ENCODE measurements around the gene STARD4. TPM values are rescaled to one million over a fixed set of nuclear protein-coding genes. Genes with fewer than 3 reads are reported as not detected.

STARD4 gene
- total RNA-seq, 1 experiment from 2014 or later = 43.4 TPM

DNA sequence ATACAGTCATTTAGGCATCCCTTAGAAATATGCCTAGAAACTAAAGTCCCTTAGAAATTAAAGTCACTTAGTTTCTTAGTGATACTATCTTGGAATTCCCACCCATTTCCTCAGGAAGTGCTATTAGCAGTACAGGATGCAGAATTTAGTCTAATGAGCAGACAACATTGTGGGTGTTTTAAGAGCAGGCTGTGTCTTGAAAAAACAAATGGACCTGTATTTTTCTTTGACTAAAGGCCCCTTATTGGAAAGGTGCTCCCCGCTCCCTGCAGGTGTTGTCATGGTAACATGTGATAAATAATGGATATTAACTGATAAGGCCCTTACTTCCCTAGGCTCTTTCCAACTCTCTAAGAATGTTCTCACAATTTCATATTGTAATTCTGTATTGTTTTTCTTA is 38.8 kb upstream of the STARD4 start:
- peak; percentile 27 for DNase-seq (ENCODE audit: low spot score)
- intact Hi-C loops (cut with micrococcal nuclease; ENCODE audit: unreplicated experiment) = loop anchor here (5.0 kb wide), 1 partner anchor 291 kb away; no protein-coding TSS in a partner anchor
- no TSS peak for BruUV-seq (replicated peaks)
- Histone ChIP-seq H3K4me1 (ENCODE audit: insufficient read depth, low read length, poor library complexity, severe bottlenecking) (peaks cover 5% of the 10 kb centered on the region), H3K36me3 (ENCODE audit: insufficient read depth, low read length, poor library complexity, severe bottlenecking) (no peaks in the 10 kb centered on the region), H3K27ac (ENCODE audit: low read depth, low read length, poor library complexity, severe bottlenecking) (no peak overlapping the region), H3K9me3 (ENCODE audit: low read depth, low read length, poor library complexity, severe bottlenecking) (no peaks in the 10 kb centered on the region), H3K4me3 (ENCODE audit: low read depth, low read length, poor library complexity, severe bottlenecking) (no peak overlapping the region), H3K27me3 (replicated peaks; ENCODE audit: insufficient read depth, low read depth, low read length, poor library complexity) (no peaks in the 10 kb centered on the region)
- ChIA-PET CTCF (interaction anchor here (0.5 to 1.2 kb wide), 9 partner anchors 11 to 596 kb away, joined by 3 to 6 read pairs (median 4); no protein-coding TSS in a partner anchor), POLR2A (ENCODE audit: low non-redundant PET) (no interaction called here)
- no peak for TF ChIP-seq EZH2 (IDR thresholded peaks at IDR 0.05; ENCODE audit: borderline replicate concordance, low read depth, low read length, poor library complexity, severe bottlenecking)
- TF ChIP-seq, protein P1, sequence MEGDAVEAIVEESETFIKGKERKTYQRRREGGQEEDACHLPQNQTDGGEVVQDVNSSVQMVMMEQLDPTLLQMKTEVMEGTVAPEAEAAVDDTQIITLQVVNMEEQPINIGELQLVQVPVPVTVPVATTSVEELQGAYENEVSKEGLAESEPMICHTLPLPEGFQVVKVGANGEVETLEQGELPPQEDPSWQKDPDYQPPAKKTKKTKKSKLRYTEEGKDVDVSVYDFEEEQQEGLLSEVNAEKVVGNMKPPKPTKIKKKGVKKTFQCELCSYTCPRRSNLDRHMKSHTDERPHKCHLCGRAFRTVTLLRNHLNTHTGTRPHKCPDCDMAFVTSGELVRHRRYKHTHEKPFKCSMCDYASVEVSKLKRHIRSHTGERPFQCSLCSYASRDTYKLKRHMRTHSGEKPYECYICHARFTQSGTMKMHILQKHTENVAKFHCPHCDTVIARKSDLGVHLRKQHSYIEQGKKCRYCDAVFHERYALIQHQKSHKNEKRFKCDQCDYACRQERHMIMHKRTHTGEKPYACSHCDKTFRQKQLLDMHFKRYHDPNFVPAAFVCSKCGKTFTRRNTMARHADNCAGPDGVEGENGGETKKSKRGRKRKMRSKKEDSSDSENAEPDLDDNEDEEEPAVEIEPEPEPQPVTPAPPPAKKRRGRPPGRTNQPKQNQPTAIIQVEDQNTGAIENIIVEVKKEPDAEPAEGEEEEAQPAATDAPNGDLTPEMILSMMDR (conservative IDR thresholded peaks at IDR 0.05; ENCODE audit: low read depth, low read length) = no peak

DNA sequence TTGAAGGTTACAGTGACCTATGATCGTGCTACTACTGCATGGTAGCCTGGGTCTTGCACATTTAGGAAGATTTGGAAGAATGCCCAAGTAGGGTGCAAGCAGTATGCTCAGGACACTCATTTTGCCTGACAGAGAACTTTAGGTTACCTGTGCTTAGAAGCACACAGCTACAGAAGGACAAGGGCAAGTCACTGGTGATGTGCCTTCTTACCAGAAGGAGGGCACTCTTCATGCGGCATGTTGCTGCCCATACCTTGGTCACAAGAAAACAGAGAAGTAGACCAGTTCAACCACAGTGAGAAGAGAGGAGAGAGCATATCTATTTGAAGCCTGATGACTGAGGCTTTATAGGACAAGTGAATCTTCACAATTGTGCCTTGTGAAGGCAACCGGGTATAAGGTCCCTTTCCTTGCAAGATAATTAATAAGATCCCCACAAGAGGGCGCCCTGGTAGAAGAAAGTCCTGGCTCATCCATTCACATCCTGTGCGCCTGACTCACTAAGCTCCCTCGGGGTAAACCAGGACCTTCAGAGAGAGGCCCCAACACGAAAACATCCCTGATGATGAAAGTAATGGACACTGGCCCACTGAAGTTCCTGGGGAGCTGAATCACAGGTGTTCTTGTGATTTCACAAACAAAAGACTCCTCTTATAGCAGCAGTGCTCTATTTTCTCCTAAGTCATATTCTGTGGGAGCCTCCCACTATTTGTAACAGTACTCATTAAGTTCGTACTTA is 38.1 kb upstream of the STARD4 start:
- Histone ChIP-seq H3K27ac (ENCODE audit: low read depth, low read length, poor library complexity, severe bottlenecking) (no peak overlapping the region), H3K4me1 (ENCODE audit: insufficient read depth, low read length, poor library complexity, severe bottlenecking) (peaks cover 5% of the 10 kb centered on the region), H3K36me3 (ENCODE audit: insufficient read depth, low read length, poor library complexity, severe bottlenecking) (no peaks in the 10 kb centered on the region), H3K27me3 (replicated peaks; ENCODE audit: insufficient read depth, low read depth, low read length, poor library complexity) (no peaks in the 10 kb centered on the region), H3K9me3 (ENCODE audit: low read depth, low read length, poor library complexity, severe bottlenecking) (no peaks in the 10 kb centered on the region), H3K4me3 (ENCODE audit: low read depth, low read length, poor library complexity, severe bottlenecking) (no peak overlapping the region)
- ChIA-PET CTCF (interaction anchor here (0.5 to 1.2 kb wide), 9 partner anchors 12 to 597 kb away, joined by 3 to 6 read pairs (median 4); no protein-coding TSS in a partner anchor), POLR2A (ENCODE audit: low non-redundant PET) (no interaction called here)
- DNase-seq (ENCODE audit: low spot score) = peak; percentile 89
- intact Hi-C loops (cut with micrococcal nuclease; ENCODE audit: unreplicated experiment) = loop anchor here (1.0 to 5.0 kb wide), 2 partner anchors 292 to 597 kb away; no protein-coding TSS in a partner anchor
- no TSS peak for BruUV-seq (replicated peaks)
- no peak for TF ChIP-seq EZH2 (IDR thresholded peaks at IDR 0.05; ENCODE audit: borderline replicate concordance, low read depth, low read length, poor library complexity, severe bottlenecking)
- TF ChIP-seq, protein P1 (conservative IDR thresholded peaks at IDR 0.05; ENCODE audit: low read depth, low read length) = peak; percentile 73

DNA sequence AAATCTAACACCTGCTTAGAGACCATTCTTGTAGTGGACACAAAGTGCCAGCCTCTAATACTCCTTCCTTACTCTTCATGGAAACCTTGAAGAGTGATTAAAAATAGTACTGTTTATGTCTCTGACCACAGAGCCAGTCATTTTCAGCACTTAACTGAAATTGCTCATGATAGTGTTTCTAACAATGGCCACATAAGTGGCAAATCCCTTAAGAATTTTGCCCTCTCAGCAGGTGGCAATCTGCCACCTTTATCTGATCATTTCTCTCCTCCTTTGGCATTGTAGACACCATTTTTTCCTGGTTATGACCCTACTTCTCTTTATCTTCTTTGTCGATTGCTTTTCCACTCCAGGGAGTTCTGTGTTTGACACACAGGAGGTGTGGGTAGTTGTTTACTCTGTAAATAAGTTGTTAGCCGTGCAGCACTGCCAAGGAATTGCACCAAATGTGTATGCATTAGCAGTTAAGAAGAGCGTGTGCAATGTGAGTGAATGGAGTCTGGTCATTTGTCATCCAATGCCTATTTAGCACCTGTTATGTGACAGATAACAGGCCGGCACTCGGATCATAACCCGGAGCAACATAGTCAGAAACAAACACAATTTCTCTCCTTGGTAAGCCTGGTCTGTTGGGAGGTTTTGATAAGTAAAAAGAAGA is 36.8 kb upstream of the STARD4 start:
- intact Hi-C loops (cut with micrococcal nuclease; ENCODE audit: unreplicated experiment) = loop anchor here (10.0 kb wide), 1 partner anchor 394 kb away; no protein-coding TSS in a partner anchor
- CTCF ChIA-PET = no interaction called here
- no peak for DNase-seq (ENCODE audit: low spot score)
- H3K9me3 ChIP-seq (ENCODE audit: low read depth, low read length, poor library complexity, severe bottlenecking) = no peaks in the 10 kb centered on the region
- H3K27me3 ChIP-seq (replicated peaks; ENCODE audit: insufficient read depth, low read depth, low read length, poor library complexity) = no peaks in the 10 kb centered on the region
- no peak overlapping the region for H3K27ac ChIP-seq (ENCODE audit: low read depth, low read length, poor library complexity, severe bottlenecking)
- BruUV-seq (replicated peaks) = no TSS peak
- POLR2A ChIA-PET (ENCODE audit: low non-redundant PET) = no interaction called here
- peaks cover 5% of the 10 kb centered on the region for H3K4me1 ChIP-seq (ENCODE audit: insufficient read depth, low read length, poor library complexity, severe bottlenecking)
- no peaks in the 10 kb centered on the region for H3K36me3 ChIP-seq (ENCODE audit: insufficient read depth, low read length, poor library complexity, severe bottlenecking)
- no peak overlapping the region for H3K4me3 ChIP-seq (ENCODE audit: low read depth, low read length, poor library complexity, severe bottlenecking)
- no peak for TF ChIP-seq EZH2 (IDR thresholded peaks at IDR 0.05; ENCODE audit: borderline replicate concordance, low read depth, low read length, poor library complexity, severe bottlenecking)
- TF ChIP-seq, protein P1 (conservative IDR thresholded peaks at IDR 0.05; ENCODE audit: low read depth, low read length) = no peak

Data from A673 (cell line).